Muscle layer of duodenum (tissue), 2 donors: ENCODE data around the gene LAMB4.

Experiments used
- H3K27ac ChIP-seq: one replicate; pipeline ENCODE4 v1.7.0; 2013; ENCODE audit warnings: mild to moderate bottlenecking, low read length
- H3K27me3 ChIP-seq: one replicate; pipeline ENCODE4 v1.7.0; 2013; ENCODE audit warnings: low read depth, mild to moderate bottlenecking, control low read depth, low read length
- H3K36me3 ChIP-seq, 2 donors: one replicate each; pipeline ENCODE4 v1.7.0; 2013; ENCODE audit warnings: low read length in 2 of 2, control low read depth in 1 of 2, mild to moderate bottlenecking in 1 of 2; ENCODE audit not compliant: insufficient read depth in 2 of 2, control insufficient read depth in 1 of 2
- H3K4me1 ChIP-seq, 2 donors: one replicate each; pipeline ENCODE4 v1.7.0; 2013; ENCODE audit warnings: low read length in 2 of 2, mild to moderate bottlenecking in 2 of 2, control low read depth in 1 of 2, moderate library complexity in 1 of 2; ENCODE audit not compliant: insufficient read depth in 2 of 2, control insufficient read depth in 1 of 2
- H3K4me3 ChIP-seq, 2 donors: one replicate each; pipeline ENCODE4 v1.7.0; 2013; ENCODE audit warnings: low read length in 2 of 2, low read depth in 1 of 2, mild to moderate bottlenecking in 1 of 2
- H3K9me3 ChIP-seq, 2 donors: one replicate each; pipeline ENCODE4 v1.7.0; 2013; ENCODE audit warnings: low read length in 2 of 2, control low read depth in 1 of 2, mild to moderate bottlenecking in 1 of 2; ENCODE audit not compliant: control insufficient read depth in 1 of 2
- donor health status: healthy.

The LAMB4 gene

DNA sequence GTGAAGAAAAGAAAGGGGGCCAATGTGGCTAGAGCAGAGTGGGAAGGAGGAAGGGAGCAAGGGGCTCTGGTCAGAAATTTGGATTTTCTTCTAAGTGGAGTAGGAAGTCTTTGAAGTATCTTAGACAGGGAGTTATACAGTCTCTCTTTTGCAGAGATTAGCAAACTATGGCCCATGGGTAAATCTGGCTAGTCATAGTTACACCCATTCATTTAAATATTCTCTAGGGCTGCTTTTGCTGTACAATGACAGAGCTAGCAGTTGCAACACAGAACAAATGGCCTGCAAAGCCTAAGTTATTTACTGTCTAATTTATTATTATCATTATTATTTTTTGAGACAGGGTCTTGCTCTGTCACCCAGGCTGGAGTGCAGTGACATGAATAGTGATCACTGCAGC lies 10.5 kb upstream of the LAMB4 start:
- H3K4me3 ChIP-seq: no peak overlapping the region
- H3K27ac ChIP-seq: no peak overlapping the region
- H3K36me3 ChIP-seq: no peaks in the 10 kb centered on the region
- H3K9me3 ChIP-seq: no peaks in the 10 kb centered on the region
- peaks cover 0 to 9% of the 10 kb centered on the region in 2 donors for H3K4me1 ChIP-seq
- H3K27me3 ChIP-seq: no peaks in the 10 kb centered on the region

DNA sequence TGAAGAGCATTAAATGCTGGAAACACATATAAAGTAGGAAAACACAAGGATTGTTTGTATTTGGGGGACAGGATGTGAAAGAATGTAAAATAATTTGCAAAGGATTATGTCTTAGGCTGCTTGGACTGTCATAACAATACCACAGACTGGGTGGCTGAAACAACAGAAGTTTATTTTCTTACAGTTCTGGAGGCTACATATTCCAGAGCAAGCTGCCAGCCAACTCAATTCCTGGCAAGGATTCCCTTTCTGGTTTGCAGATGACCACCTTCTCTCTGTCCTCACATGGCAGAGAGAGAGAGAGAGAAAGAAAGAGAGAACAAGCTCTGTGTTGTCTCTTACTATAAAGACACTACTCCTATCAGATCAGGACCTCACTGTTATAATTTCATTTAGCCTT lies 8.8 kb upstream of the LAMB4 start:
- Histone ChIP-seq H3K4me1 (no peaks in the 10 kb centered on the region), H3K36me3 (no peaks in the 10 kb centered on the region), H3K27me3 (no peaks in the 10 kb centered on the region), H3K4me3 (no peak overlapping the region), H3K9me3 (no peaks in the 10 kb centered on the region), H3K27ac (no peak overlapping the region)

DNA sequence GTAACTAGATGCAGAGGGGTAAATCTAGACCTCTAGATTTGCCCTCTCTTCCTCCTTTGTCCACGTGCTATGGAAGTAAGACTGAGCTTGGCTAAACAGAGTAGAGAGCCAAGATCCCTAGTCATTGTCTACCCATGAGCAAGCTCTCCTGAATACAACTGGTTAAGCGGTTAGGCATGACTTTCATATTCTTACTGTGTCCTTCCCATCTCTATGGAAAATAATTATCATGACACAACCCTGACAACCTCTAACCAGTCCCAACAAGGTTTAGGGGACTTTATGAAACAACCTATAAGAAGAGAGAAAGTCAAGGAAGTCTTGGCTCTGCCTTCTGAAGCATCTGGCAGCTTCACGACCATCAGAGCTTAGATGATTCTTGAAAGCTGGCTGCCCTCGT lies 7.8 kb upstream of the LAMB4 start:
- H3K9me3 ChIP-seq: no peaks in the 10 kb centered on the region
- H3K4me3 ChIP-seq: no peak overlapping the region

DNA sequence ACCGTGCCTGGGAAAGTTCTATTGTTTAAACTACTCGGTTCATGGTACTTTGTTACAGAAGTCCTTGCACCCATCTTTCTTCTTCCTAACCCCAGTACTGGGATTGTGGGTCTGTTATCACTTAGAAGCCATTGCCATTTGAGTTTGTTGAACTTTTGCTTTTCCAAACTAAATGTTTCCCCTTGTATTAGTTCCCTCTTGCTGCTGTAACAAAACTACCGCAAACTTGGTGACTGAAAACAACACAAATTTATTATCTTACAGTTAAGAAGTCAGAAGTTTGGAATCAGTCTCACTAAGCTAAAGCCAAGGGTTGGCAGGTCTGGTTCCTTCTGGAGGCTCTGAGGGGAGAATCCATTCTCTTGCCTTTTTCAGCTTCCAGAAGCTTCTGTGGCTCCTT lies 6.9 kb upstream of the LAMB4 start:
- Histone ChIP-seq H3K27ac (no peak overlapping the region), H3K4me3 (no peak overlapping the region), H3K27me3 (no peaks in the 10 kb centered on the region), H3K4me1 (no peaks in the 10 kb centered on the region), H3K9me3 (no peaks in the 10 kb centered on the region), H3K36me3 (no peaks in the 10 kb centered on the region)

More for the DNA sequence above, 7.8 kb upstream of the LAMB4 start:
- no peak overlapping the region for H3K27ac ChIP-seq
- H3K36me3 ChIP-seq: no peaks in the 10 kb centered on the region
- no peaks in the 10 kb centered on the region for H3K4me1 ChIP-seq
- no peaks in the 10 kb centered on the region for H3K27me3 ChIP-seq

DNA sequence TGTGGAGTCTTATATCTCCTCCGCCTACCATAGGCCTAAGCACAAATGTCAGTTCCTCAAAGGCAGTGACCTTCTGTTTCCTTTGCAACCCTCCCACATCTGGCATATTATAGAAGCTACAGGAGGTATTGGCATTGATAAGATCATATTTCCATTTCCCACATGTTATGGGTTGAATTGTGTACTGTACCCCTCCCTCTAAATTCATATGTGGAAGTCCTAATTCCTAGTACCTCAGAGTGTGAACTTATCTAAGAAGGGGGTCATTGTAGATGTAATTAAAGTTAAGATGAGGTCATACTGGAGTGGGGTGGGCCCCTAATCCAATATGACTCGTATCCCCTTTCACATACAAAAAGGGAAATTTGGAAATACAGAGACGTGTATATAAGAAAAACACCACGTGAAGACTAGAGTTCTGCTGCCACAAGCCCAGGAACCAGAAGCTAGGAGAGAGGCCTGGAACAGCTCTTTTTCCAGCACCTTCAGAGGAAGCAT lies 6.1 kb upstream of the LAMB4 start:
- Histone ChIP-seq H3K9me3 (no peaks in the 10 kb centered on the region), H3K36me3 (no peaks in the 10 kb centered on the region), H3K4me3 (no peak overlapping the region), H3K27ac (no peak overlapping the region), H3K4me1 (no peaks in the 10 kb centered on the region), H3K27me3 (no peaks in the 10 kb centered on the region)

DNA sequence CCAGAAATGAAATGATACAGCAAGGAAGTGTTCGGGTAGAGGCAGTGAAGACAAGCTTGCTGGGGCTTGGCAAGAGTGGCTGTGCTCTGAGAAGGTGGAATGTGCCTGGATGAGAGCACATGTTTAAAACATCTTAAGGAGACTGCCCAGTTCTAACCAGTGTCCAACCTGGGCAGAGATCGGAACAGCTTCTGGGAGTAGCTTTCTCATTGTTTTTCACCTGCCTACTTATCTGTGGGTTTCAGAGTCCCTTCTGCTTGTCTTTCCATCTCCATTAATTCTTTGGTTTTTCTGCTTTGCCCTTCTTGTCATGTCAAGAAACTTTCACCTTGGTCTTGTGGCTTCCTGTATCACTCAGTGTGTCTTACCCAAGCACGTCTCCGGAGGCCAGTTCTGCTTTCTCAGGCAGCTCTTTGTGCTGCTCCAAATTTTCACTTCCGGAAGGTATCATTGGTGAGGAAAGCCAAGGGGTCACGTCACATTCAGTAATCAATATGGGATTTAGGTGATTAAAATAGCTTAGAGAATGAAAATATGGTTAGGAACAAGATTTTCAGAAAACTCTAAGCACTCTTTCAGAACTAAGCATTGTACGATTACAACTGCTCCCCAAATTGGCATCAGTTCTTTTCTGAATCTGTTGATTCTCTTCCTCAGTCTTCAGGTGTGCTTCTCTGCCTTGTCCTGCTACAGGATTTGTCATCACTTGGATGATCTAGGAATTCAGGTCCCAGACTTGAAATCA lies 5.5 kb upstream of the LAMB4 start:
- Histone ChIP-seq H3K4me3 (no peak overlapping the region), H3K4me1 (no peaks in the 10 kb centered on the region), H3K27me3 (no peaks in the 10 kb centered on the region), H3K9me3 (no peaks in the 10 kb centered on the region), H3K36me3 (no peaks in the 10 kb centered on the region), H3K27ac (no peak overlapping the region)

DNA sequence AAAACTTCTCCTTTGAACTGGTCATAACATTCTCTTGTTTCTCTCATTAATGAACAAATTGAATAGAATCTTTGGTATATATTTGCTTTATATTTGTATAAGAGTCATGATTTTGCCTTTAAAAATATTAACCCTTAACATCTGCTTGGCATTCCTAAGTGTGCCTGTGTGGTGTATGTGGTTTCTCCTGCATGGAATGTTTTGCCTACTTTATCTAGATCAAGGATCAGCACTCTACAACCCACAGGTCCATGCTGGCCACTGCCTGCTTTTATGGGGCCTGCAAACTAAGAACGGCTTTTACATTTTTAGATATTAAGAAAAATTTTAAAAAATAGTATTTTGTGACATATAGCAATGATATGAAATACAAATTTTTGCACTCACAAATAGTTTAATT lies 4.3 kb upstream of the LAMB4 start:
- Histone ChIP-seq H3K36me3 (no peaks in the 10 kb centered on the region), H3K9me3 (no peaks in the 10 kb centered on the region), H3K27me3 (no peaks in the 10 kb centered on the region), H3K27ac (no peak overlapping the region), H3K4me3 (no peak overlapping the region), H3K4me1 (no peaks in the 10 kb centered on the region)

DNA sequence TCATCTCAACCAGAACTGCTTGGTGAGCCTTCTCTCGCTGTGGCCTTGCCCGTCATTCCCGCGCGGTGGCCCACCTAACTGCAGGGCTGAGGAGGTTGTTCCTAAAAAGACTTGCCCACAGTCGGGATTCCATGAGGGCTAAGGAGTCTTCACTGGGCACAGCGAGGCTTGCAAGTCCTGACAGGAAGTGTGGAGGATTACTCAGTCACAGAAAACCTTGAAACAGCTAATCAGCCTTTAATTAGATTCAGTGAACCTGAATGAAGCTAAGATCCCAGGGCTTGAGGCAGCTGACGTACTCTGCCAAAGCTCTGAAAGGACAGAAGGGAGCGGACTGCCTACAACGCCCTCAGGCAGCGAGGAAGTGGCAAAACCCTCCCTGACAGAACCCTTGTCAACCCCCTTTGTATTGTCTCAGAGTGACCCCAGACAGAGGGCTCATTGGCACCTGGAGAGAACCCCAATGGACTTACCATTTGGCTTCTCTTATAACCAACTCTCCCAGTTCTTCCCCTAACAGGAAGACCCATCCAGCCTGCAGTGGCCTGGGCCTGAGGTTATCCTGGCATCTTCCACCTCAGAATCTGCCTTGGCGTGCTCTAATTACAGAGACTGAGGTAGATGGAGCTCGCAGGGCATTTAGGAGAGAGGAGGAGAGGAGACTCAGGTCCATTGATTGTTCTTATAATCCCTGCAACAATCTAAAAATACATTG lies 2.5 kb upstream of the LAMB4 start:
- no peaks in the 10 kb centered on the region for H3K9me3 ChIP-seq
- no peaks in the 10 kb centered on the region for H3K36me3 ChIP-seq
- H3K27ac ChIP-seq: no peak overlapping the region
- H3K4me3 ChIP-seq: no peak overlapping the region
- H3K27me3 ChIP-seq: no peaks in the 10 kb centered on the region
- H3K4me1 ChIP-seq: no peaks in the 10 kb centered on the region

DNA sequence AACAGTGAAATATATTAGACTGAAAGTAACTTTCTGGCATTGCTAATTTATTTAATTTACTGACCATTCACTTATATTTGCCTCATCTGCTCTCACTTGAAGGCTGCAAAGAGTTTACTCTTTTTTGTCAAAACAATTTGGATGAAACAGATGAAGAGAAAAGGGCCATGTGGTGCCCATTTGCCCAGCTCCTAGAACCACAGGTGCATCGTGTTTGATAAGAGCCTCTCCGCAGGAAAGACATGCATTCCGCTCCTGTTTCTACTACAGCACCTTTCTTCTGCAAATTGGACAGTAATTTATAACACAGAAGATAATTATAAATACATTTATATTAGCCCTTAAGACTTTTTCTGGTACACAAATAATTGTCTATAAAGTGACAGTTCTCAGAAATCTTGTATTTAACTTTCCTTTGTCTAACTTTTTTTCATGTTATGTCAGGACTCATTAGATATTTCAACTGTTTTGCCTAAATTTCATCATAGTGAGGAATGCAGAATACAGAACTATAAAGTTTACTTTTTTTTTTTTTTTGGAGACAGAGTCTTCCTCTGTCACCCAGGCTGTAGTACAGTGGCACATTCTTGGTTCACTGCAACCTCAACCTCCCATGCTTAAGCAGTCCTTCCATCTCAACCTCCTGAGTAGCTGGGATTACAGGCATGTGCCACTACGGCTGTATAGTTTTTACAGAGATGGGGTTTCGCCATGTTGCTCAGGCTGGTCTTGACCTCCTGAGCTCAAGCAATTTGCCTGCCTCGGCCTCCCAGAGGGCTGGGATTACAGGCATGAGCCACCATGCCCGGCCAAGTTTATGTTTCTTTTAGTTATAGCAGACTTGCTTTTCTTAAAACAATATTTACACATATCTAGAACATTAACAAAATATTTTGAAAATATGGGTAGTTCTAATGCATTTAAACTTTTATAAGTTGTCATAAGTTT lies 869 bp downstream of the LAMB4 start:
- no peaks in the 10 kb centered on the region for H3K27me3 ChIP-seq
- H3K27ac ChIP-seq: no peak overlapping the region
- no peak overlapping the region for H3K4me3 ChIP-seq
- H3K4me1 ChIP-seq: no peaks in the 10 kb centered on the region
- H3K9me3 ChIP-seq: no peaks in the 10 kb centered on the region
- H3K36me3 ChIP-seq: no peaks in the 10 kb centered on the region

DNA sequence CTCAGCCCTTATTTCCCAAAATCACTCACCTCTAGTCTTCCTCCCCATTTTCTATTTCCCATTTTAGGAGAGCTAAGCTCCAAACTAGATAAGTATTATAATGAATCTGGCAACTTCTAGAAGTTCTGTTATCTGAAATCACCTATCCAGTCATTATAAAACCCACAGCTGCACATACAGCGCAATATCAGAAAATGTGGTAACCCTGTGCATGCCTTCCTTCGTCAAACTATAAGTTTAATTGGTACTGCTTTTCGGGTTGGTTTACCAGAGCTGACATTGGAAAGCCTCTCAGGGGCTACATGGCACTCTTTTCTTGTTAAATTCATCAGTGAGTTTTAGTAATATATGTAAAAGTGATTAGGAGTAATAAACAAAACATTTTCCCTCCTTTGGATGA lies 1.6 kb downstream of the LAMB4 start:
- no peaks in the 10 kb centered on the region for H3K36me3 ChIP-seq
- no peaks in the 10 kb centered on the region for H3K4me1 ChIP-seq
- no peak overlapping the region for H3K27ac ChIP-seq
- no peaks in the 10 kb centered on the region for H3K9me3 ChIP-seq
- H3K27me3 ChIP-seq: no peaks in the 10 kb centered on the region
- no peak overlapping the region for H3K4me3 ChIP-seq

DNA sequence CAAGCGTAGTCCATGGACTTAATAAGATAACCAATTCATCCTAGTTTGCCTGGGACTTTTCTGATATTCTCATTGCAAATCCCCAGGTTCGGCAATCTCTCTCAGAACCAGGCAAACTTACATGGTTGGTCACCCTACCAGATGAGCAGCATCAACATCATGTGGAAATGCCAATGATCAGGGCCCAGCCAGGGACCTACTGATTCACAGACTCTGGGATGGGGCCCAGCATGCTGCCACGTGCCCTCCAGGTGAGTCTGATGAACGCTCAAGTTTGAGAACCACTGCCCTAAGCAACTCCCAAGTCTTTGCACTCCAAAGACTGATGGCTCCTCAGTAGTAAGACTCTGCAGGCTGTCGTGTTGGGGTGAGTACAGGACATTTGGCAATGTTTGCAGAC lies 2.7 kb downstream of the LAMB4 start:
- no peaks in the 10 kb centered on the region for H3K9me3 ChIP-seq
- no peak overlapping the region for H3K27ac ChIP-seq
- peaks cover 0 to 2% of the 10 kb centered on the region in 2 donors for H3K4me1 ChIP-seq
- H3K36me3 ChIP-seq: no peaks in the 10 kb centered on the region
- no peaks in the 10 kb centered on the region for H3K27me3 ChIP-seq
- no peak overlapping the region for H3K4me3 ChIP-seq
